HG03159 (cell line): Measurements from ENCODE around the gene UBASH3A.

Experiments
- ATAC-seq: cut with Tn5 transposase; IDR thresholded peaks from one replicate; pipeline ENCODE4 v1.9.1; 2021; ENCODE audit warnings: mild to moderate bottlenecking, moderate library complexity; ENCODE audit not compliant: unreplicated experiment

UBASH3A gene

DNA sequence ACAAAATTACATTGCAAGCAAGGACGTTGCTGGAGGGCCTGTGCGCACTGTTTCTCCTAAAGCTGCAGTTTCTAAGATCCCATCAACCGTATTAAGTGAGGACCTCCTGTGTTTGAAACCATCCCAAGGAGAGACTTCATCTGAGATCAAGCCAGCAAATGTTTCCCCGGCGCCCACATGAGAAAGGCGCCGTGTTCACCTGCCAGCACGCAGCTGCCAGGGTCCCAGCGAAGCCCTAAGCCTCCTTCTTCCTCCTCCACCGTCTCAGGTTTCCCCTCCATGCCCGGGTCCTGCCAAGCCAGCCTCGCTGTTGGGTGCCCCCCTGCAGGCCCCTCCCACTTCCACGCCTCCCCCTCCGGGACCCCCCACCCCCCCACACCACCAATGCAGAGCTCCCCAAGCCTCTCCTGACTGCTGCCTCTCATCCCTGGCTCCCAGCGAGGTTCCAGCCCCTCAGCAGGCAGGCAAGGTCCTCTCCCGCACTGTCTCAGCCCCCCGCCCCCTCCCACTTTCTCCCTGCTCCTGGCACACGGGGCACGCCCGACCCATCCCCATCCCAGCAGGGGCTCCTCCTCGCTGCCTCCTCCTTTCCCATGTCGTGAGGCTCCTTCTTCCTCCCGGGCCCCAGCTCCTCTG lies 28.7 kb upstream of the UBASH3A start:
- ATAC-seq = no peak

- no peak for ATAC-seq
Measured at GRCh38 chr21:42375506-42375905, 28.2 kb upstream of the UBASH3A start.

GRCh38 chr21:42375966-42376337 lies 27.8 kb upstream of the UBASH3A start:
- ATAC-seq = no peak

DNA sequence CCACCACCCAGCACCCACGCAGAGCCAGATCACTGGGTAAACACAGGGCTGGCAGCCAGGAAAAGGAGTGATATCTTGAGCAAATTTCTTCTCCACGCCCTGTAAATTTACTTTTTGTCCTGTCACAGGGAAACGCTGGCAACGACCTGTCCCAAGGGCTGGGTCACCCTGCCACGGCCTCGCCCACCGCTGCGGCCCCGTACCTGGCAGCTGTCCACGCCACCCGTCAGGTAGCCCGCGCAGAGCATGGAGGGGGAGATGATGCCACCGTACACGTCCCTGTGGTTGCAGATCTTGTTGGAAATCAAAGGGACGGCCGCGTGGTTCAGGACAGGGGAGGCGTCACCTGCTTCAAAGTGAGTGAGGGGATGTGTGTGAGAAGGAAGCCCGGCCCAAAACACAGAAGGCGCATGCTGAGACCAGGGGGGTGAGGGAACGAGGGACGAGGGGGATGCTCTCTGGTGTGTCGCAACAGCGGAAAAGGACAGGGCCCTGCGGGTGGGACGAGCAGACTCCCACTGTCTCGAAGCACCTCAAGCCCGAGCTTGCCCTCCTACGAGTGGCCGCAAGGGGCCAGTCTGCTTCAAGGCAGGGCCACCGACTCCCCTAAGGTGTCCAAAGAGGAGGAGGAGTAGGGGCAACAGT lies 27.2 kb upstream of the UBASH3A start:
- no peak for ATAC-seq

- no peak for ATAC-seq
Measured at GRCh38 chr21:42377211-42377950, 26.3 kb upstream of the UBASH3A start.

- ATAC-seq = no peak
Measured at GRCh38 chr21:42377951-42378340, 25.8 kb upstream of the UBASH3A start.

DNA sequence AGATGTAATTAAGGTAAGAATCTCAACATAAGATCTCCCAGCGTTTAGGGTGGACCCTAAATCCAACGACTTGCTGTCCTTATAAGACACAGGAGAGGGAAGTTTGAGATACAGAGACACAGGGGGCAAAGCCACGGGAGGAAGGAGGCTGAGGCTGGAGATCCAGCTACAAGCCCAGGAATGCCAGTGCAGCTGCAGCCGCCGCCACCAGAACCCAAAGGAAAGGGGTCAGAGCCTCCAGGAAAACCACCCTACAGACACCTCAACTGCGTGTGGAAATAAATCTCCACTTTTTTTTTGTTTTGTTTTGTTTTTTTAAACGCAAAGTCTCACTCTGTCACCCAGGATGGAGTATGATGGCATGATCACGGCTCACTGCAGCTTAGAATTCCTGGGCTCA lies 25.3 kb upstream of the UBASH3A start:
- ATAC-seq = no peak

DNA sequence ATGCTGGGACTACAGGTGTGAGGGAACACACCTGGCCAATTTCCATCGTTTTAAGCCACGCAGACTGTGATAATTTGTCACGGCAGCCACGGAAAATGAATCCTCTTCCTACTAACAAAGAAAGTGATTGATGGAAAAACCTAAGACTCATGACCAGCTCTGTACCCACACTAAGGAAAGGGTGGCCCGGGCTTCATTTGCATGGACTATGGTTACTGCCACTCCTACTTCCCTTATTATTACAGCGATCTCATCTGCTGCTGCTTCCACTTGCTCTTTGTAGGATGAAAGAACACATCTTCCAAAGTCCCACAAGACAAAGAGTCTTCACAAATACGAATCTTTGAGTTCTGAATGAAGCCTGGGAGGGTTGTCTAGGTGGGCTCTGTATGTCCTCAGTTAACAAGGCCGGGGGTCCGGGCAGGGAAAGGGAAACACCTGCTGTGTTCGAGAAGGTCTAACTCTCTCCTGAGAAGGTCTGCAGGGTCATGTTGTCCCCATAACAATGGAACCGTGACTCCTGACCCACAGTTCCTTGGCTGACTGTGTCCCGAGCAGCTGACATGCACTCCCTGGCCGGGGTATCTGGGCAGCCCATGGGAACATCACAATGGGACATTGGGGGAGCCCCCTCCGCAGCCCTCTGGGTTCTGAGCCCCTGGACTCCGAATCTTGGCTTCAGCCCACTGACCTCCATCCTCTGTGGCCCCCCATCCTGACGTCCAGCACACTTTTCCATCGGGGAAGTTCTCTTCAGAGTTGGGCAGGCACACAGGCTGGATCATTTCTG lies 24.1 kb upstream of the UBASH3A start:
- no peak for ATAC-seq

DNA sequence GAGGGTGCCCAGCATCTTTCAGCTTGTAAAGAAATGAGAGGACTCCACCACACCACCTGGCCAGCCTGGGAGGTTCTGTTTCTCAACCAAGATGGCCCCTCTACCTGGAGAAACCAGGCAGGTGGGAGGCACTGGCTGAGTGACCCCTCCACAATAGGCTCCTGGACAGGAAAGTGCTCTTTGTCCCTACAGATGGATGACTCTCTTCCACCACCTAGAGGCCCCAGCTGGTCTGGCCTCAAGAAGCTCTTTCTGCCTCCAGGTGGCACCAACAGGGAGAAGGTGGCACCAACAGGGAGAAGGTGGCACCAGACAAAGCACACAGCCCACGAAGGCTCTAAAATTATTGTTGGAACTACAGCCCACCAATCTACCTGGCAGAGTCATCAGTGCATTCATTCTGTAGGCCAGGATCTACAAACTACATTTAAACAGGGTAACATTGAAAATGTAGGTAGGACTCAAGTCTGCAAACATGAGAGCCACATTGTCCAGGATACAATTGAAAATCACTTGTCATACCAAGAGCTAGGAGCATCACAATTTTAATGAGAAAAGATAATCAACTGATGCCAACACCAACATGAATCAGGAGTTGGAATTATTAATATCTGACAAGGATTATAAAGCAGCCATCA lies 22.2 kb upstream of the UBASH3A start:
- ATAC-seq = no peak

GRCh38 chr21:42382915-42383314 lies 20.8 kb upstream of the UBASH3A start:
- no peak for ATAC-seq

DNA sequence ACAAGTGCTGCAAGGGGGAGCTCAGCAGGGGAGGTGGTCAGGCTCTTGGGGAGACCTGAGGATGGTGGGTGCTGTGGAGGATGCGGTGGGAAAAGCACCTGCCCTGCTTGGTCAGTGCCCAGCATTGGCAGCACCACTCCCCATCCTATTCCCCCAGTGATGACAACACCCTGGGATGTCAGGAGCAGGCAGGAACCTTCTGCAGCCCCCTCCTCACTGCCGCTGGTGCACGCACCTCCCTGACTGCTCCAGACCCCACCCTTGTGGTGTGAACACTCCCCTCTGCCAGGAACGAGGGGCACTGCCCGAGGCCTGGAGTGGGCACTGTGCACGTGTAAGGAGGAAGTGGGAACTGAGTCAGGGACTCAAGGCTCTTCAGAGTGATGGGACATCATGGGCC lies 20.4 kb upstream of the UBASH3A start:
- ATAC-seq = no peak

DNA sequence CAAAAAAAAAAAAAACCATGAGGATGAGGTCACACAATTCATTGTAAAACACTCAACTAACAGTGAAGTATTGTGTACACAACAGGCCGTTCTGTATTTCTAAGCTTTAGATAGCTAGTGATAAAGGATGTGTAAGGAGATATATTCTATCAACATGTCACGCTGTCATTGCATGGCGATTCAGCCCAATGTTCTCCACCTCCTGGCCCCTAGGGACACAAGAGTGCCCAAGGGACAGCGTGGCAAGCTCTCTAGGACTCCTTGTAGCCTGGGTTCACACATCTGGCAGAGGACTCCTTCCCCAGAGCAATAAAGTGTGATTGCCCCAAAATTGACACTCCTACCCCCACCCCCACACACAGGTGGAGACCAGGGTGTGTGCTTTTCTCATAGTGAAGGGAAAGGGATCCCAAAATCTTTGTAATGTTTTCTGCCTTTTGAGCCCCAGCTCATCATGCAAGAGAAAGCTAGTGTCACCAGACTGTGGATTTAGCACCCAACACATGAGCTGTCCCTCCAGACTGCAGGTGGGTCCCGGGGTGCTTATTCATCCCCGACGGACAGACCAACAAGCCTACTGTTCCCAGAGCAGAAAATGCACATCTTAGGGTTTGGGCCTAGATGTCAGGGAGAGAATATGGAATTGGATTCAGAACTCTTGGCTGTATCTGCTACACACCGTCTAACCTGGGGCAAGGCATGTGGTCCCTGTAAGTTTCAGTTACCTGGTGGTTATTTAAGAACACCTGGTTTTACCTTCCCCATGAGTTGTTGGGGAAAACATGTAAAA lies 19.4 kb upstream of the UBASH3A start:
- no peak for ATAC-seq

DNA sequence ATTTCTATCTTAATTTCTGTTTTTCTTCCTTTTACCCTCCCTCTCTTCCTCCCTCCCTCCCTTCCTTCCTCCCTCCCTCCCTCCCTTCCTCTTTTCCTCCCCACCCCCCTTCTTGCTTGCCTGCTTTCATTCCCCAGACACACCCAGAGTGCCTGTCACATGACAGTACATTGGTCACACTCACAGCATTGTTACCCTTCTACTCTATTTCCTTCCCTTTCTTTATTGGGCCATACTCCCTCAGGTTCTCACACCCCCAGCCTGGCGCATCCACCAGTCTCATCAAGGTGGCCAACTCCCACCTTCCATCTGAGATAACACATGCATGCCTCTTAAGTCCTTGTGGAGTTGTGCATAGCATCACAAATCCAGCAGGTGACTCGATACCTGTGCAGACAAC lies 18.7 kb upstream of the UBASH3A start:
- no peak for ATAC-seq

GRCh38 chr21:42385619-42386018 lies 18.1 kb upstream of the UBASH3A start:
- ATAC-seq = no peak

DNA sequence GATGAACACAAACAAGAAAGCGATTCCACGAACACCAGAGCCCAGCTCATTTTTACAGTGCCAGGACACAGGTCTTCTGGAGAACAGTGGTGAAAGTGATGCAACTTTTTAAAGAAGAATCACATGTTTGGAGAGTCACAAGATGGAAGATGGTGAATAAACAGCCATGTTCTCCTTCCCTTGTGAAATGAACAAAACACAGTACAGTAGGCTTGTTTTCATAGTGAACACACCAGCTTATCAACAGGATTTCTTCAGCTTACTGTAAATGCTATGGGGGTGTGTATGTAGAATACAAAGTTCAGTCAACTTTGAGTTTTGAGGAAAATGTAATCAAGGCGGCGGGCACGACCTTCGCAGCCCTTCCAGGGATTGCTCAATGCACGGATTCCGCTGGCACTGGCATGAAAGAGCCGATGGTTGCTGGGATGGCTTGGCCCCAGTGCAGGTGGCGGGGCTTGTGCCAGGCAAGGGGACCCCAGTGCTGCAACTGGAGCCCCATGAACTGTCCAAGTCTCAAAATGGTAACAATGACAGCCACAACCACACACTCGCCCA lies 17.6 kb upstream of the UBASH3A start:
- no peak for ATAC-seq

DNA sequence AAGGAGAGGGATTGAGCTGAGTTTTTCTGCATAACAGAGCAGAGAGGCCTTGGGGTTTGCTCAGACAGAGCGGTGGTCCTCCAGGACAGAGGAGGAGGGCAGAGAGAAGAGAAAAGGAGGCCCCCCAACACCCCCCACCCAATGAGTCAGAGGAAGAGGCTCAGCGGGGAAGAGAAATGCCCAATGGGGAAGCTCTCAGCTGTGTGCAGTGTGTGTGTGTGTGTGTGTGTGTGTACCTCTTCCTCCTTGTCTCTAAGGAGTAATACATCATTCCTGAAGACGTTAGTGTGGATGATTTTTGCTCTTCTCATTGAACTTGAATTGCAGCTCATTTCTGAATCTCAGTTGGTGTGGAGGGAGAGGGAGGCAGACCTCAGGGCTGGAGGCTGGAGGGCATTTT lies 16.5 kb upstream of the UBASH3A start:
- no peak for ATAC-seq

GRCh38 chr21:42387843-42388340 lies 15.8 kb upstream of the UBASH3A start:
- no peak for ATAC-seq

GRCh38 chr21:42388740-42389448 lies 14.8 kb upstream of the UBASH3A start:
- ATAC-seq = no peak

GRCh38 chr21:42389449-42389835 lies 14.3 kb upstream of the UBASH3A start:
- no peak for ATAC-seq
